Chondrocyte (in vitro differentiated cells): ENCODE data around the gene FRMD1. TPM values are rescaled to one million over a fixed set of nuclear protein-coding genes. Genes with fewer than 3 reads are reported as not detected.

Source experiments
- DNase-seq: peaks from one replicate; pipeline ENCODE4 v3.0.0; 2021; ENCODE audit warnings: mixed read lengths, low spot score
- H3K27ac Mint-ChIP-seq: one replicate; pipeline ENCODE4 v1.8.0; 2021; ENCODE audit warnings: mild to moderate bottlenecking, moderate library complexity, mixed read lengths; ENCODE audit not compliant: unreplicated experiment
- H3K27me3 Mint-ChIP-seq: 2 replicates; pipeline ENCODE4 v1.8.0; 2021; ENCODE audit warnings: low read depth, mixed read lengths
- H3K36me3 Mint-ChIP-seq: 2 replicates; pipeline ENCODE4 v1.8.0; 2021; ENCODE audit warnings: low read depth, mixed read lengths
- H3K4me1 Mint-ChIP-seq: 2 replicates; pipeline ENCODE4 v1.8.0; 2021; ENCODE audit warnings: low read depth, mild to moderate bottlenecking, mixed read lengths
- H3K4me3 Mint-ChIP-seq: one replicate; pipeline ENCODE4 v1.8.0; 2021; ENCODE audit warnings: mild to moderate bottlenecking, moderate library complexity, mixed read lengths; ENCODE audit not compliant: unreplicated experiment
- H3K9me3 Mint-ChIP-seq: 2 replicates; pipeline ENCODE4 v1.8.0; 2021; ENCODE audit warnings: low read depth, mixed read lengths
- total RNA-seq: library from RNA; stranded (reverse); gene quantifications from 3 replicates; pipeline ENCODE4 v1.2.1, GENCODE V29; 2021
- TF ChIP-seq, protein P1 (sequence below): fragments of 200-600 bp; sonication (generic); IDR thresholded peaks from 2 replicates; pipeline ENCODE4 v1.5.0; 2021; ENCODE audit warnings: antibody characterized with exemption, mild to moderate bottlenecking, moderate library complexity

Gene FRMD1
- total RNA-seq, 1 donor from 2014 or later: 0.20 TPM

GRCh38 chr6:168093634-168094033, 14.6 kb upstream of the FRMD1 start:
- Mint-ChIP-seq H3K9me3 (peaks cover 2% of the 10 kb centered on the region), H3K27me3 (peaks cover 5% of the 10 kb centered on the region), H3K36me3 (no peaks in the 10 kb centered on the region), H3K4me1 (peaks cover 8% of the 10 kb centered on the region), H3K4me3 (no peak overlapping the region), H3K27ac (no peak overlapping the region)
- TF ChIP-seq, protein P1, sequence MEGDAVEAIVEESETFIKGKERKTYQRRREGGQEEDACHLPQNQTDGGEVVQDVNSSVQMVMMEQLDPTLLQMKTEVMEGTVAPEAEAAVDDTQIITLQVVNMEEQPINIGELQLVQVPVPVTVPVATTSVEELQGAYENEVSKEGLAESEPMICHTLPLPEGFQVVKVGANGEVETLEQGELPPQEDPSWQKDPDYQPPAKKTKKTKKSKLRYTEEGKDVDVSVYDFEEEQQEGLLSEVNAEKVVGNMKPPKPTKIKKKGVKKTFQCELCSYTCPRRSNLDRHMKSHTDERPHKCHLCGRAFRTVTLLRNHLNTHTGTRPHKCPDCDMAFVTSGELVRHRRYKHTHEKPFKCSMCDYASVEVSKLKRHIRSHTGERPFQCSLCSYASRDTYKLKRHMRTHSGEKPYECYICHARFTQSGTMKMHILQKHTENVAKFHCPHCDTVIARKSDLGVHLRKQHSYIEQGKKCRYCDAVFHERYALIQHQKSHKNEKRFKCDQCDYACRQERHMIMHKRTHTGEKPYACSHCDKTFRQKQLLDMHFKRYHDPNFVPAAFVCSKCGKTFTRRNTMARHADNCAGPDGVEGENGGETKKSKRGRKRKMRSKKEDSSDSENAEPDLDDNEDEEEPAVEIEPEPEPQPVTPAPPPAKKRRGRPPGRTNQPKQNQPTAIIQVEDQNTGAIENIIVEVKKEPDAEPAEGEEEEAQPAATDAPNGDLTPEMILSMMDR: no peak
- DNase-seq: peak; percentile 49

GRCh38 chr6:168093071-168093505, 14.1 kb upstream of the FRMD1 start:
- Mint-ChIP-seq H3K4me1 (peaks cover 14% of the 10 kb centered on the region), H3K27ac (no peak overlapping the region), H3K9me3 (peaks cover 2% of the 10 kb centered on the region), H3K27me3 (peaks cover 5% of the 10 kb centered on the region), H3K4me3 (no peak overlapping the region), H3K36me3 (no peaks in the 10 kb centered on the region)
- DNase-seq: peak; percentile 62
- TF ChIP-seq, protein P1: no peak

DNA sequence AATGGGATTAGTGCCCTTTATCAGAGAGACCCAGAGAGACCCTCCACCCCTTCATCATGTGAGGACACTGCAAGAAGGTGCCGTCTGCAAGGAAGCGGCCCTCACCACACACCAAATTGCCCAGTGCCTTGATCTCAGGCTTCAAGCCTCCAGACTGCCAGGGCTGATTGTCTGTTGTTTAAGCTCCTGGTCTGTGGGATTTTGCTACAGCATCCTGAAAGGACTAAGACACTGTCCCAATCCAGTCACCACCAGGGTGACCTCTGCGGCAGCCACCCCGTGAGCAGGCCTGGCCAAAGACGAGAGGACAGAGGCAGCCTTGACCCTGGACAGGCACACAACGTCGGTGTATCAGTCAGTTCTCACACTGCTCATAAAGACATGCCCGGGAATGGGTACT, 13.5 kb upstream of the FRMD1 start:
- Mint-ChIP-seq H3K9me3 (peaks cover 2% of the 10 kb centered on the region), H3K27me3 (peaks cover 5% of the 10 kb centered on the region), H3K4me1 (peaks cover 19% of the 10 kb centered on the region), H3K4me3 (no peak overlapping the region), H3K36me3 (no peaks in the 10 kb centered on the region), H3K27ac (no peak overlapping the region)
- TF ChIP-seq, protein P1: no peak
- peak; percentile 59 for DNase-seq

DNA sequence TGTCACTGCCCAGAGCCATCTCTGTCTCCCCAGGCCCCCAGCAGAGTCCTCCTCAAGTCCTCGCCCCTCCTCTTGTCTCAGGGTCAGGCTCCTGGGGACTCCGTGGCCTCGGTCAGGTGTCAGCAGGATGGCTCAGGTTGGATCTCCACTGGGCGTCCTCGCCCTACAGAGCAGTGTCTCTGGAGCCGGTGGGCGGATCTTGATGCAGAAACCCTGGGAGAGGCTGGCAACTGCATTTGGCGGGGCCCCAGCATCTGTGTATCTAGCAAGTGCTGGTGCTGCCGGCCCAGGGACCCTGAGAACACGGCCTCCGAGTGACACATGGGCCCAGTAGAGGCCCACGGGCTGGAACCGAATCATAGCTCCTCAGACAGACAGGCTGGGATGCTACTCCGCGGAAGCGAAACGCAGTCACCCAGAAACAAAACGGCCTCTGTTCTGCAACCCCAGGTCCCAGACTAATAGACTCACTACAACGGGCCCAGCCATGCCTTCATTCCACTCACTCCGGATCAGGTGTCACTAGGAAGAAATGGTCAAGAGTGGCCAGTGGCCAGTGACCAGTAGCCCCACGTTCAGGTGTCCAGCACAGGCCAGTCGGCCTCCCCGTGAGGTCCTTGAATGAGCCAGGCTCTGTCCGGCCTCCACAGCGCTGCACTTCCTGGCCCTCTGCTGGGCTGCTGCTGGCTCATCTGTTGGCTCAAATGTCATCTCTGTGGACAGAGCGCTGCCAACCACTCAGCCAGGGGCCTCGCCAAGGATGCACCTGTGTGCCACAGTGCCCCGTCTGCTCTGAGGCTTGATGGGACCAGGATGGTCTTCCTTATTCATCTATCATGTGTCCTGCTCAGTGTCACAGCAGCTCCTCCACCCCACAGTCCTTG, 12.6 kb upstream of the FRMD1 start:
- no peaks in the 10 kb centered on the region for H3K36me3 Mint-ChIP-seq
- no peak overlapping the region for H3K4me3 Mint-ChIP-seq
- H3K9me3 Mint-ChIP-seq: peaks cover 2% of the 10 kb centered on the region
- TF ChIP-seq, protein P1: no peak
- DNase-seq: peak; percentile 63
- peaks cover 5% of the 10 kb centered on the region for H3K27me3 Mint-ChIP-seq
- H3K27ac Mint-ChIP-seq: no peak overlapping the region
- peaks cover 20% of the 10 kb centered on the region for H3K4me1 Mint-ChIP-seq

DNA sequence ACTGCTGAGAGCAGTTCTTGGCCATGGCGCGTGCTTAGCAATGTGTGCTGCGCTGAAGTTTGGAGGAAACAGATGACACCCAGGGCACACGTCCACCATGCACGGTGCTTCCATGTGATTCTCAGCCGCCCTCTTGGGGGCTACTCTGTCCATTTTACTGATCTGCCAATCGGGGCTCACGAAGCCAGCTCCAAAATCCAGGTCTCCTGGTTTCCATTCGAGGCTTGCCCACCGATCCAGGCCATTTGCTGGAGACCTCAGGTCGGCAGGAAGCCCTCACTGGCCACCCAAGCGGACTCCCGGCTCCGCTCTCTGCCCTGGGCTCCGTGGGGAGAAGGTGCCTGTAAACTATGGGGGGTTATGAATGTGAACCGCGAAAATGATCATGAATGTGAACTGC, 11.7 kb upstream of the FRMD1 start:
- Mint-ChIP-seq H3K27me3 (peaks cover 5% of the 10 kb centered on the region), H3K36me3 (no peaks in the 10 kb centered on the region), H3K4me3 (no peak overlapping the region), H3K4me1 (peaks cover 20% of the 10 kb centered on the region), H3K9me3 (peaks cover 2% of the 10 kb centered on the region), H3K27ac (no peak overlapping the region)
- TF ChIP-seq, protein P1: no peak
- DNase-seq: peak; percentile 51
